ENCODE data around the gene FKBP5.
"Not testable (repeated sequence)": the region's sequence is repeated elsewhere in the genome, so short reads cannot be mapped to it uniquely, and the experiment has no call there.

Gene FKBP5

DNA sequence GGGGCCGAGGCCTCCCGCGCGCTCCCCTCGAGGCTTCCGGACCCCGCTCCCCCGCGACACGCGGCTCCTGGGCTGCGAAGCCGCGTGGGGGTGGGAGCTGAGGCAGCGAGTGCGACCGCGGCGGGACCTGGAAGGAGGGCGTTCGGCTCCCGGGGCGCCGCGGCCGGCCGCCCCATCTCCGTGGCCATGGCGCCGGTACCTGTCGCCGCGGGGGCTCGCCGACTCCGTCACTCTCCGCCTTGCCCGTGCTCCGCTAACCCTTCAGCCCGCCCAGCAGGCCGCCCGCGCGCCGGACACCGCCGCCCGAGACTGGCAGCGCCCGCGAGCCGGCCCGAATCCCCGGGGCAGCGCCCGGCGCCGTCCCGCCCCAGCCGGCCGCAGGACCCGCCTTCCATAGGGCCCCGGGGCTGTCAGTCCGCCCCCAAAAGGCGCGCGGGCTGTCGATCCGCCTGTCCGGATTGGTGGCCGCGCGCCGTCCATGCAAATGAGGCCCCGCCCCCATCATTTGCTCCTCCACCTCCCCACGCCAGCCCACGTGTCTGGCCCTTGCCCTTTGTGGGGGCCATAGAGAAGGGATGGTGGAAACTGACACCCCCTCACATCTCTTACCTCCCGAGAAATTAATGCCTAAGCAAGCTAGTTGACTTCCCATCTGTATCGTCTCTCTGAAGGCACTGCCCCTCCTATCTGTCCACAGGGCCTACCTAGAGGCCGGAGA, at the start of gene FKBP5:
Gene FKBP5, minus strand, starts transcription at position 311 of the 718 bp plus-strand sequence. CDS start 46,091 bp downstream, outside the sequence.
- DNase-seq, result peak; percentile 93

DNA sequence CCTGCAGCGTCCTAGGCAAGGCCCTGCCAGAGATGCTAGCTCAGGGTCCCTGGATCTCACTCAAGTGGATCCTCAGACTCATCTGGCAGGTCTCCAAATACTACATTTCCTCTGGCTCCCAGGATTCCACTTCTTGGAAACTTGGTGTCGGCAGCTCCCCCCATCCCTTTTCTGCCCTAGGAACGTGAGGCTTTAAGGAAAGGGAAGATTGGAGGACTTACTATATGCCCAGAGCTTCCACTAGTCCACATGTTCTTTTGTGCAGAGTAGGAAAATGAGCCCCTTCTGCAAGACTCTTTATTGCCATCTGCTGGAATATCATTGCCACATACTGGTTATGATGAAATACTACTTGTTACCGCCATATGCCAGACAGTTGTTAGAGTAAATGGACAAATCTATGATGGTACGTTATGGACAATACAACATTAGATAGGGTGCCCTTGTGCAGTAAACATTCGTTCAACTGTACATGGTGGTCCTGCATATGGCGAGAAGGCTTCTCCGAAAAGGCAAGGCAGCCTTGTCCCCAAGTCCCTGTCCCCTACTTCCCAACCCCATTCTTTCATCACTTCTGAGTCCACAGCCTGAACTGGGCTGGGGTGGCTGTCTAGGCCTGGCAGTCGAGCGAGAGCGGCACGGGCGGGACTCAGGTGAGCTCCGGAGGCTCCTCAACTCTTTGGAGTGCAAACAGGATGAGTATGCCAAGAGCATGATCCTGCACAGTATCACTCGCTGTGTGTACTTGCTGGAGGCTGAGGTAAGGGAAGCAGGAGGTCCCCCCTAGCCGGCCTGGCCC, 48.9 kb upstream of the FKBP5 start:
- DNase-seq, result no peak

DNA sequence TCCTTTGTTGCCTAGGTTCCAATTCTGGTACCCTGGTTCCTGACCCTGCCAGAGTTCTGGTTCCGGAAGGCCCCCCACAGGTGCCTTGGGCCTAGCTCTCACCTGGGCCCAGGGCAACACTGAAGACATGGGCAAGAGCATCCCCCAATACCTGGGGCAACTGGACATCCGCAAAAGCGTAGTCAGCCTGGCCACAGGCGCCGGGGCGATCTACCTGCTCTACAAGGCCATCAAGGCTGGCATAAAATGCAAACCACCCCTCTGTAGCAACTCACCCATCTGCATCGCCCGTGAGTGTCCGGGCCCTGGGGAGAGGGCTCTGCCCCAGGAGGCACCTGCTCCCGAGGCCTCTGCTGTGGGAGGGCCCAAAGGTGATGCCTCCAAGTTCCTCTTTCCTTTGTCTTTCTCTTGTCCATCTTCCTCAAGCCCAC, 48.3 kb upstream of the FKBP5 start, which contains the start of gene ARMC12:
Gene ARMC12, plus strand, starts transcription at position 51 of the 431 bp plus-strand sequence. Its CDS starts 77 bp downstream, at position 128.
- DNase-seq, result no peak

DNA sequence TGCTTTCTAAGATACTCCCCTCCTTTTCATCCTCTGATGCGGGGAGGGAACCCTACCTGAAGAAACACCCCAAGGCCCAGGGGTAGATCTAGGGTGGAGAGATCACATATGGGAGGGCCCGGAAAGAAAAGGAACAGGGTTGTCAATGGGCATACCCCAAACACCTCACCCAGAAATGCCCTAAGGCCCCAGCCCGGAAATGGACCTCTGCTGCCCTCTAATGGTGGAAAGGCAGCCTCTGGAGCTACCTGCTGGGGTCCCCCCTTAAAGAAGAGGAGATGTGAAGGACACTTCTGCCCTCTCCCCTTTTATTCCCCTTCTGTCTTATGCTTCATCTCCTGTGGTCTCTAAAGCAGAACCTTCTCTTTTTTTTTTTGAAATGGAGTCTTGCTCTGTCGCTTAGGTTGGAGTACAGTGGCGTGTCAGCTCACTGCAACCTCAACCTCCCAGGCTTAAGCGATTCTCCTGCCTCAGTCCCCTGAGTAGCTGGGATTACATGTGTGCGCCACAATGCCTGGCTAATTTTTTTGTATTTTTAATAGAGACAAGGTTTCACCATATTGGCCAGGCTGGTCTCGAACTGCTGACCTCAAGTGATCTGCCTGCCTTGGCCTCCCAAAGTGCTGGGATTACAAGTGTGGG, 47.7 kb upstream of the FKBP5 start:
- peak; percentile 83 for DNase-seq

DNA sequence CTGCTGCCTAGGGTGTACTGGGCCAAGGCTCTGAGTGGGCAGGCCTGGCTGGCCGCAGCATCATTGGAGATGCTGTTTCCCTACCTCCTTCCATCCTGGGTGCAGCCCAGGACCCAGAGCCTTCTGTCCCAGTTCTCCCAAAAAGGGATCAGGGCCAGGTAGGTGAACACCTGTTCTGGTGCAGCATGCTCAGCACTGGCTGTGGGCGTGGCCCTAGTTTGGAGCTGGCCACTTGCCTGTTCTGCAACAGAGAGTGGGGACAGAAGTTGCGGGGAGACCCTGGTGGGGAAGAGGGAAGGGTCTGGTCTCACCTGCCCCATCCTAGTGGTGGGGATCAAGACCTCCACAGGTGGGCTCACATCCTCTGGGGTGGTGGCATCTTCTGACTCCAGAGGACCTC, 46.7 kb upstream of the FKBP5 start:
- no peak for DNase-seq

DNA sequence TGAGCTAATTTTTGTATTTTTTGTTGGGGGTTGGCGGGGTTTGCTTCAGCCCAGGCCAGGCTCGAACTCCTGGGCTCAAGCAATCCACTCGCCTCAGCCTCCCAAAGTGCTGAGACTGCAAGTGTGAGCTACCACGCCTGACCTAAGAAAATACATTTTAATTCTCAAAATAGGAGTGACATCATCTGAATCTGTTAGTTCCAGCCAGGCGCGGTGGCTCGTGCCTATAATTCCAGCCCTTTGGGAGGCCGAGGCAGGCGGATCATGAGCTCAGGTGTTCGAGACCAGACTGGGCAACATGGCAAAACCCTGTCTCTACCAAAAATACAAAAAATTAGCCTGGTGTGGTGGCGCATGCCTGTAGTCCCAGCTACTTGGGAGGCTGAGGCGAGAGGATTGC, 45.6 kb upstream of the FKBP5 start:
- not testable (repeated sequence) for DNase-seq

DNA sequence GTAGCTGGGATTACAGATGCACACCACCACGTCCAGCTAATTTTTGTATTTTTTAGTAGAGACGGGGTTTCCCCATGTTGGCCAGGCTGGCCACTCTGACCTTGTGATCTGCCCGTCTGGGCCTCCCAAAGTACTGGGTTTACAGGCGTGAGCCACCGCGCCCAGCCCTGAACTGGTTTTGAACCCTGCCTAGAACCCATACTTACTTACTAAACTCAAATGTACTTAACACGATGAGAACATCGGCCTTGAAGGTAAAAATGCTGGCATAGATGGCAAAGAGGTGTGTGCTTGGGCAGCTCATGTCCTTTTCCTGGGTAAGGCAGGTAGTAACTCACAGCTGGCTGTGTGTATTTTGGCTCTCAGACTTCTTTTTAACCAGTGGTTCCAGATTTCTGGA, 44.9 kb upstream of the FKBP5 start:
- no peak for DNase-seq

DNA sequence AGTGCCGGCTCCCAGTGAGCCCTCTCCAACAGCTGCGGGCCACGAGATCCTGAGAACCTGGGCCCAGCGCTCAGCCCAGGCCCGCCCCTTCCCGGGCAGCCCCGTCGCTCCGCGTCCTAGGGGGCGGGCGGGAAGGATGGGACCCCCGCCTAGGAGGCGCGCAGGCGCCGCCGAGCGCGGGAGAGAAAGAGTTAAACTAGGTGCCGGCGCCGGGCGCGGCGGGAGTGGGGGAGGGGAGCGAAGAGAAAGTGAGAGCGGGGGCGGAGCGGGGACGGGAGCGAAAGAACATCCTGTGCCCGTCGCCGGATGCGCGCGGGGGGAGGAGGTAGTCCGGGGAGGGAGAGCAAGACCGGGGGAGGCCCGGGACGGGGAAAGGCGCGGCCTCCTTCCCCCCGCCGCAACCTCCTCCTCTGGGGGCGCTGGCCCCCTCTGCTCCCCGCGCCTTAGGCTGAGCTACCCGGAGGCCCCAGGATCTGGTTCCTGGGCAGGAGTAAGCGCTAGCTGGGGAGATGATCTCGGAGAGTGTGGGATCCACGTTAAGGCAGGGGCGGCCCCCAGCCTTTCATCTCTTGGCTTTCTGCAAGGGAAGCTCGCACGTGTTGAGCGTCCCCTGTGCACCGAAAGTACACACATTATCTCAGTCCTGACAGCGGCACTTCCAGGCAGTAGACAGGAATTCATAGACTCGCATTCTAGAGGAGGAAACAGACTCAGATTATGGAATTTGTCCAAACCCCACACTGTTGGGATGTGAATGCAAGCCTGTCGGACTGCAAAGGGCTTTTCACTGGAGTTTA, 43.2 kb upstream of the FKBP5 start:
- DNase-seq, result peak; percentile 91

DNA sequence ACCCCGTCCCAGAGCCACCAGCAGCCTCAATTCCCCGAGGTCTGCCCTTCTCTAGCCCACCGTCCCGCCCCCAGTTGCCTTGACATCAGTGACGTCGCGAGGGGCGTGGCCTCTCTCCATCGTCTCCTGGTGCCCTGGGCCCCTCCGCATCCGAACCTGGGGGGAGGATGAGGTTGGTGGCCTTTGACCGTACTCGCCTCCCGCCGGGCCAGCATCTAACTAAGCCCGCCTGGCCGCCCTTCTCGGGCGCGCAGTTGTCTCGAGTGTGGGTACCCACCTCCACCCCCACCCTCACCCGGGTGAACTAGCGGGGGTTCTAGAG, 42.7 kb upstream of the FKBP5 start:
- peak; percentile 78 for DNase-seq

DNA sequence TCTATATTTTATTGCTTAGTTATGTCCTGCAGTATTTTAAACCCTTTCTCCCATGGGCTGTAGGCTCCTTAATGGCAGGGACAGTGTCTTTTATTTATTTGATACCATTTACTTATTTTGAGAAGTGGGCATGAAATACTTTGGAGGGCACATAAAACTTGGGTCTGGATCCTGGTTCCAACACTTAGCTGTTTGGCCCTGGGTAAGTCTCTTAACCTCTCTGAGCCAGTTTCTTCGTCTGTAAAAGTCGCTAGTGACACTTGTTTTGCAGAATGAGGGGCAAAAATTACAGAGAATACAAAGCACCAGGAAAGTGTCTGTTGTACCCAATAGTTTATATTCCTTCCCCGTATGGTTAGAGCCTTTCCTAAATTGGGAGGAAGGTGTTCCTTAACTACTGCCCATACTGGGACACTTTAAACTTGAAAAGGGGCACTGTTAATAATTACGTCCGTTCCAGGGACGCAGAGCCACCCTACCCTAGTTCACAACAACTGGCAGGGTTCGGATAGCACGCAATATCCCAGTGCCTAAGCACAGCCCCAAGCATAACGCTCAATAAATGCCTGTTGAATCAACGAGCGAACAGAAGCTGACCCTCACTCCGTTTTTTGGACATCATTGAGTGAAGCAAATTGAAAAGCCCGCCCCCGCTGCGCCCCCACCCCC, 42.2 kb upstream of the FKBP5 start:
- DNase-seq, result no peak

DNA sequence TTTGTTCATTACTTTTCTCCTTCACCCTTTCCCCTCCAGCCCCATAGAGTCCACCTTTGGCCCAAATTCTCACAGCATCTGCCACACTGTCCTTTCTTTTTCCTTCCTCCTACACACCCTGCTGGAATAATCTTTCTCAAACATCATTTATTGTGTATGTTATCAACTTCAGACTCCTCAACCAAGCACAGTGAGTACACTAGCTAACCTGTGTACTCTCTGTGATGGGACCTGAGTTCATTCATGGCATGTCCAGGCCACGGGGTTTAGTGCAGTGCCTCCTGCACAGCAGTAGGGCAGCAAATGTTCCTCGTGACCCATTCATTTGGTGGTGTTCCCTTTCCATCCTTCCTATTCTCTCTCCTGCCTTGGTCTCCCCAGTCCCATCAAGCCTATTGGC, 41.0 kb upstream of the FKBP5 start:
- DNase-seq, result no peak

DNA sequence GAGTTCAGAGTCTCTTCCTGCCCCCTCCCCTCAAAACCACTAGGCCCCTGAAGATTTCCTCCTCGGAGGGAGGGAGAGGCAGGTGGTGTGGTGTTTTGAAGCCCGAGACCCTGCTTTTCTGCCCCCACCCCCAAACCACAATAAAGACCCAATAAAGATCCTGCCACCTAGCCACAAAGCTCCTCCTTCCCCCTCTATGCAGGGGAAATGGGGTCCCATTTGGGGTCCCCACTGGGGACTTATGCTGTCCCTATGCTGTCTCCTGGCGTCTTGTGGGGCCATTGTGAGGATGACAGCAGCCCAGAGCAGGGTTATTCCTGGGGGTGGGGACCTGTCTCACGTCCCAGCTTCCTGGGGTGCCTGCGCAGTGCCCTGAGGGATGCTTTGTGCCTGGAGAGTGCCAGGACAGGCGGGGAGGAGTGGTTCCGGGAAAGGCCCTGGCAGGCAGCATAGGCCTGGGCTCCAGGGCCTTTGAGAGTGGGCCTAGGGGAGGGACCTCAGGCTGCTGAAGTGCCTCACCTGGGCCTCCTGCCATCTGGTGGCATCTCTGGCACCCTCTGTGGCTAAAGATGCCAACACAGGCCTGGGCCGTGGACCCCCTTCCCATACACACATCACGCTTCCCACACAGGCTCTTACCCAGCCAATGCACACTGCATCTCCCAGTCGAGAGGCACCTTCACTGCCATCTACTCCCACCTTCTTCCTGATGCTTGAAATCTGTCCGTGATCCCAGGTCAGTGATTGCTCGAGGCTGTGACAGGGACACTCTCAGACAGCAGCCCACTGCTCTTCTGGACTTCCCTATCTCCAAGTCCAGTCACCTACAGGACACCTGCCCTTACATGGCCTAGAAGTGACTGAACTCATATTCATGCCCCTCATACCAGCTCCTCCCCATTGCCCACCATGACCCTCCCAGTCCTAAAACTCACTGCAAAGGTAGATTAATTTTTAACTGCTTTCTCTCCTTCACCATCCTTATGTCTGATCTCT, 40.3 kb upstream of the FKBP5 start:
- DNase-seq, result no peak

DNA sequence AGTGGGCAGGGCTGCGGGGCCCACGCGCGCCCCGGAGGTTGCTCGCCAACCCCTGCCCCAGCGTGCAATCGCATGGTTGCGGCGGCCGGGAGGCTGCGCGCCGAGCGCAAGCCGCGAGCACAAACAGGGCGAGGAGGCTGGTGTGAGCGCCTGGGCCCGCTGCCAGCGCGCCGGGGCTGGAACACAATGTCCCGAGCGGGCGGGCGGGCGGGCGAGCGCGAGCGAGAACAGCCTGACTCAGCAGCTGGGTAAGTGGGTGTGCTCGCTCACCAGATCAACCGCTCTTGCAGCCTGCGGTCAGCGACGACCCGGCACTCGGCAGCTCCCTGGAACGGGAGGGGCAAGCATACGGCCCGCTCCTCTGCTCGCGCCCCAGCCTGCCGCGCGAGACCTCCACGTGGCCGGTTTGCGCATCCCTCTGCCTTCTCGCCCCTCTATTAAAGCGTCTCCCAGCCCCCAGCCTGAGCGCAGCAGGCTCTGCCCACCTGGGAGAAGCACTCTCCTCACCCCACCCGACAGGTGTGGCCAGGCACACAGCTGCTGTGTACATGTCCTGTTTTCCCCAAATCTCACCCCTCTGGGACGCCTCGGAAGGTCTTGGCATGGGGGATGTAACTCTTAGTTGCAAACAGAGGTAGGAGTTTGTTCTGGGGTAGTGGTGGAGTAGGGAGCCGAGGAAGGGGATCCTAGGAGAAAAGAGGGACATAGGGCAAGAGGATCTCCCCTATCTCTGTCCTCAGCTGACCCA, 39.4 kb upstream of the FKBP5 start:
- DNase-seq, result peak; percentile 74

DNA sequence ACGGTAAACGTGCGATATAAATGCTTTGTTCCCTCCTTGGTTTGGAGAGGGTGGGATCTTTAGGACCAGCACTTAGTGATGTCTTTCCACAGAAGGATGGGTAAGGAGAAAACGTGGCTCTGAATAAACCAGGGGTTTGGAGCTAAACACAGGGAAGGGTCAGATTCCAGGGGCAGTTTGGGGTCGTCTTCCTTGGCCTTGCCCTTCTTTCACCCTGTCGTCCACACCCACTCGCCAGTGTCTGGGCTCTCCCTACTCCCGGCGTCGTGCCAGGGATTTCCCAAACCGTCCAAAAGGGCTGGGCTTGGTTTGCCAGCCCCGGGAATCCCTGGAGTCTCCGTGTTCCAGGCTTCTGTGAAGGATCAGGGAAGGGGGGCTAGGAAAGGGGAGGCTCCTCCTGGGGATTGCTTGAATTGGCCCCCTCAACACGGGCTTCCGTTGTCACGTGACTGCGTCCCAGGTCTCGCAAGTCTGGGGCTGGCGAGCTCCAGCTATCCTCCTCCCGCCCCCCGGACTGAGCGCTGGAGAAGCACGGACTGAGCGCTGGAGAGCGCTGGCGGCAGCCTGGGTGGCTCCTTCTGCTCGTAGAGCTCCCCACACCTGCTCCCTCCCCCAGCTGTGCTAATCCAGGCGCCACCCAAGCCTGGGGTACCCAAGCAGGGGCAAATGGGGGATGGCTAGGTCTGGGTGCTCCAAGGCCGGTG, 38.7 kb upstream of the FKBP5 start:
- DNase-seq, result no peak

DNA sequence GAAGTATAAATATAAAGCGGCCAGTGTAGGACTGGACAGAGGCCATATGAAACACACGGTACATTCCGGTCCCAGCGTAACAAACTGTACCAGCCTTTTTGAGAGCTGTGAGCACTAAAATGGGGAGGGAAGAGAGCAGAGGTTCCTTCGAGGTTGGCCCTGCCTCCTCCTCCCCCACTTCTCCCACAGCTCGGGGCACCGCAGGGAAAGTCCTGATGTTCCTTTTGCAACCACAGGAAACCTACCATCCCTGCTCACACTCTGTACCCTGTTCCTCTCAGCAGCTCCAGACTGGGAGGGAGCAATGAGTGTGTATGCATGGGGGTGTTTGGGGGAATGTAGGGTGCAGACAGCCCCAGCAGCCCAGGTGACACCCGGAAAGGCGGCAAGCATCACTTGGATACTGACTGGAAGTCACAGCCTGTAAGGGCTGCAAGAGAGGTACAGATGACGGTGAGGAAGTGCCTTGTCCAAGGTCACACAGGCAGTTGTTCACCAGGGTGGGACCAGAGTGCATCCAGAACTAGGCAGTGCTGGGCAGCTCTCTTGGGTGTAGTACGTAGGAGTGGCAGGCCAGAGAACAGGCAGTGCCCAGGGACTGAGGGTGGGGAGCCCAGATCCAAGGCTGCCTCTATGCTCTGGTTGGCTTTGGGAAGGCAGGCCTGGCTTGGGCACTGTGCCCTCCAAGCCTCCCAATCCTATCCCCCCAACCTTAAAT, 37.2 kb upstream of the FKBP5 start:
- DNase-seq, result no peak

DNA sequence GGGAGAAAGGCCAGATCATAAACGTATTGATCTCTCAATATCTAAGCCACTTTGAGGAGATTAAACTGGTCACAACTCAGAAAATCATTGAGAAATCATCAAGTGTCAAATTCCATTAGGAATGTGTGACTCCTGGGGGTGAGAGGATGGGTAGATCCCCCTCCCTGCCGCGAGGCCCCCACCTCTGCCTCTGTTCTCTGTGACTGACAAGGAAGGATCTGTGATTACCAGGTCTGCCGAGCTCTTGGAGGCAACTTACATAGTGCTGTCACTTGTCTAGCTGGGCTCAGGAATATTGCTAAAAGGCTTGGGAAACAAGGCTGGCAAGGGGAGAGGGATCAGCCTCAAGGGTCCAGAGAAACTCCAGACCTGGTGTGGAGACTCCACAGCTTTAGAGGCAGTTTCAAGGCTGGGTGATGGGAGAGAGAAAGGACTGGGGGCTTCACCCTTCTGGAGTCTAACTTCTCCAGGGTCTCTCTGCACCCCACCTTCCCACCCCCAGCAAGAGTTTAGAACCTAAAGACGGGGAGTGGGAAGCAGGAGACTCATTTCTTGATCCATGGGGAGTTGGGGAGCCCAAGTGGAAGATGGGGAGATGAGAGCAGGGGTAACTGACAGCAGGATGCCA, 36.5 kb upstream of the FKBP5 start:
- no peak for DNase-seq

DNA sequence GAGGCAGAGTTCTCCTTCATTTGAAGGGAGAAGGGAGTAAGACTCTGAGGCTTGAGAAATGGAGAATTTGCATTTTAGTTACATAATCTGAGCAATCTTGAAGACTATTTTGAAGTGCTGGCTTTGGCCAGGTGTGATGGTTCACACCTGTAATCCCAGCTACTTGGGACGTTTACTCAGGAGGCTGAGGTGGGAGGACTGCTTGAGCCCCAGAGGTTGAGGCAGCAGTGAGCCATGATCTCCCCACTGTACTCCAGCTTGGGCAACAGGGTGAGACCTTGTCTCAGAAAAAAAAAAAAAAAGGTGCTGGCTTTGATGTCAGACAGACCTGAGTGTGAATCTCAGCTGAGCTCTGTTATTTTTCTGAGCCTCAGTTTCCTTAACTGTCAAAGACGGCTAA, 35.8 kb upstream of the FKBP5 start:
- no peak for DNase-seq

DNA sequence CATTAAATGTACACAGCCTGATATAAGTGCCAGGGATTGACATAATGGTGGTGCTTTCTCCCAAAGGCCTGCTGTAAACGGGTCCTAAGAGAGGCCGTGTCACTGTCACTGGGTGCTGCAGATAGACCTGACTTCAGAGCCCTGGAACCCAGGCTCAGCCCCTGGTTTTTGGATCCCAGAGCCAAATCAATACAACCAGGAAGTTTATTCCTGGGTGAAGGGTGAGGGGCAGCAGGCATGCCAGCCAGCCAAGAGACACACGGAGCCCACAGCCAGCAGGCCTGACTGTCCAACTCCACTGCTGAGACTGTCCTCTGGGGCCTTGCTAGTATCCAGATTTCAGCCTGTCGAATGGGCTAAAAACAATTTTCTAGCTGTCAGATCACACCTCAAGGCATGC, 35.3 kb upstream of the FKBP5 start:
- no peak for DNase-seq

DNA sequence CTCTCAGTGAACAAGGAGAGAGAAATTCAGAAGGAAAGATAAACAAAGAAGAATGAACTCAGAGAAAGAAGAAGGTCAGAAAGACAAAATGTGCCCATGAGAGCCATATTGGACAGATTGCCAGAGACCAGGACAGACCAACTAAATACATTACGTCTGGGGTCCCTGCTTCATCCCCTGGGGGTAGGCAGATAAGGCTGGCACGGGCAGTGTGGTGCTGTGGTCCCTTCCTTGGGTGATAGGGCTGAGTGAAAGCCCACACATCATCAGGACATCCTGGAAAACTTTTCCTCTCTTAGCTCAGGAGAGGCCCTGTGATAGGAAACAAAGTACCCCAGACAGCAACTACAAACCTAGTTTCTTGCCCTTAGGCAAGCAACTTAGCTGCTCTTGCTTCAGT, 34.9 kb upstream of the FKBP5 start:
- no peak for DNase-seq

Measured in activated CD4-positive, CD25-positive, alpha-beta regulatory T cell treated with anti-CD3 and anti-CD28 coated beads, Interleukin-2, amount 50 U/mL, for 72 hours (primary cell).